NCI-H2227 treated with DMSO at 0.1 percent for 48 hours (cell line): ENCODE data around the gene PCGF3.

Source experiments
- DNase-seq: peaks from one replicate; lab custom pipeline; 2025; lab: John Stamatoyannopoulos, UW

The PCGF3 gene

GRCh38 chr4:784401-785331 is 79.0 kb downstream of the PCGF3 start:
- DNase-seq: no peak

GRCh38 chr4:785332-786073 is 79.9 kb downstream of the PCGF3 start:
- DNase-seq: no peak

GRCh38 chr4:786074-786741 is 80.6 kb downstream of the PCGF3 start:
- no peak for DNase-seq

- no peak for DNase-seq
These were observed 81.2 kb downstream of the PCGF3 start for GRCh38 chr4:786861-787300.

GRCh38 chr4:787561-787981 is 81.9 kb downstream of the PCGF3 start:
- DNase-seq: no peak

GRCh38 chr4:788006-788635 is 82.5 kb downstream of the PCGF3 start:
- DNase-seq: no peak

GRCh38 chr4:788636-789297 is 83.1 kb downstream of the PCGF3 start:
- DNase-seq: no peak

- DNase-seq: no peak
These were observed 84.2 kb downstream of the PCGF3 start for GRCh38 chr4:789571-790465.

GRCh38 chr4:790466-790820 is 84.8 kb downstream of the PCGF3 start:
- no peak for DNase-seq

GRCh38 chr4:791252-791897 is 85.7 kb downstream of the PCGF3 start:
- DNase-seq: no peak

- DNase-seq: no peak
These were observed 86.4 kb downstream of the PCGF3 start for GRCh38 chr4:791898-792625.

GRCh38 chr4:792626-793092 is 87.0 kb downstream of the PCGF3 start:
- DNase-seq: no peak

- DNase-seq: peak; percentile 12
These were observed 87.6 kb downstream of the PCGF3 start for GRCh38 chr4:793093-793861.

GRCh38 chr4:793941-794621 is 88.4 kb downstream of the PCGF3 start:
- DNase-seq: no peak

- DNase-seq: no peak
These were observed 89.5 kb downstream of the PCGF3 start for GRCh38 chr4:794900-795725.

GRCh38 chr4:795726-796119 is 90.1 kb downstream of the PCGF3 start:
- no peak for DNase-seq

- no peak for DNase-seq
These were observed 90.6 kb downstream of the PCGF3 start for GRCh38 chr4:796206-796605.
